NB4 (cell line): ENCODE measurements around the gene DDX41.
A peak's percentile ranks its signal among the peaks of the same experiment; 100 is the strongest.

Experiments
- DNase-seq: peaks from one replicate; pipeline ENCODE4 v3.0.0; 2010; ENCODE audit warnings: low read depth
- H3K4me3 ChIP-seq: one replicate; pipeline ENCODE4 v1.5.1; 2011; ENCODE audit warnings: mild to moderate bottlenecking, low read depth, low read length, moderate library complexity
- CTCF ChIP-seq: IDR thresholded peaks from one replicate; pipeline ENCODE4 v1.5.1; 2012; ENCODE audit warnings: low read depth, low read length
- MAX ChIP-seq: IDR thresholded peaks from 2 replicates; pipeline ENCODE4 v1.6.1; 2011; ENCODE audit warnings: low read depth, low read length
- MYC ChIP-seq: IDR thresholded peaks from 2 replicates; pipeline ENCODE4 v1.6.1; 2011; ENCODE audit warnings: low read depth, low read length
- POLR2A ChIP-seq: IDR thresholded peaks from 2 replicates; pipeline ENCODE4 v1.6.1; 2011; ENCODE audit warnings: mild to moderate bottlenecking; ENCODE audit not compliant: insufficient read length; ENCODE audit errors: extremely low read depth

The DDX41 gene

GRCh38 chr5:177483042-177483441 lies 33.7 kb downstream of the DDX41 start:
- TF ChIP-seq MAX (no peak), POLR2A (no peak), MYC (no peak), CTCF (no peak)
- DNase-seq, result no peak
- H3K4me3 ChIP-seq, result no peak overlapping the region

- no peak overlapping the region for H3K4me3 ChIP-seq
- TF ChIP-seq MYC (no peak), MAX (no peak), CTCF (no peak), POLR2A (no peak)
- DNase-seq, result no peak
These were observed 34.4 kb downstream of the DDX41 start for GRCh38 chr5:177482359-177482795.

- H3K4me3 ChIP-seq, result no peak overlapping the region
- TF ChIP-seq CTCF, result no peak
- no peak for TF ChIP-seq POLR2A
- TF ChIP-seq MAX, result no peak
- no peak for TF ChIP-seq MYC
- peak; percentile 54 for DNase-seq
These were observed 37.0 kb downstream of the DDX41 start for GRCh38 chr5:177479774-177480173.

GRCh38 chr5:177478711-177479646 lies 37.8 kb downstream of the DDX41 start:
- peak; percentile 95 for DNase-seq
- TF ChIP-seq CTCF, result no peak
- TF ChIP-seq MAX, result peak; percentile 94
- TF ChIP-seq MYC, result peak; percentile 85
- no peak for TF ChIP-seq POLR2A
- H3K4me3 ChIP-seq, result no peak overlapping the region

- DNase-seq, result no peak
- TF ChIP-seq POLR2A, result no peak
- TF ChIP-seq MYC, result no peak
- TF ChIP-seq CTCF, result no peak
- TF ChIP-seq MAX, result no peak
These were observed 38.9 kb downstream of the DDX41 start for GRCh38 chr5:177477701-177478477.

More at GRCh38 chr5:177477701-177478477, 38.9 kb downstream of the DDX41 start:
- no peak overlapping the region for H3K4me3 ChIP-seq
